Adipose tissue (tissue), 3 donors: Measurements from ENCODE around the gene CEMIP2. TPM values are rescaled to one million over a fixed set of nuclear protein-coding genes. Genes with fewer than 3 reads are reported as not detected.
"Not testable (repeated sequence)": the region's sequence is repeated elsewhere in the genome, so short reads cannot be mapped to it uniquely, and the experiment has no call there.

Experiments
- H3K27ac ChIP-seq: one replicate; pipeline ENCODE4 v1.5.1; 2013; ENCODE audit warnings: low read depth, low read length
- WGBS, 3 donors: extraction: QIAGEN DNeasy Blood & Tissue Kit; methylation state at CpG; one replicate each; pipeline ENCODE4 v1.1.7; 2013; 5-methylcytosine and 5-hydroxymethylcytosine counted together
- polyA plus RNA-seq, 3 donors: library from polyadenylated mRNA; stranded (reverse); fragments of 200-250 nt; gene quantifications; one replicate each; pipeline ENCODE4 v1.2.3, GENCODE V29; 2013
- donor health status: healthy with polysubstance abuse.
- donor health status: Bipolar disorder and iron deficiency.
- donor health status: healthy.

Gene CEMIP2
- polyA plus RNA-seq, 3 donors: 12.4 to 57.5 (median 23.8) TPM

- H3K27ac ChIP-seq: no peak overlapping the region
- WGBS, 3 donors: 65 to 92% (median 87%) methylated on average over 6 of the region's 6 CpGs
Observed at GRCh38 chr9:71729816-71730526, 38.3 kb downstream of the CEMIP2 start.

GRCh38 chr9:71726723-71727122, 41.6 kb downstream of the CEMIP2 start:
- WGBS, 3 donors: 81 to 83% (median 83%) methylated on average over 3 of the region's 3 CpGs
- H3K27ac ChIP-seq: no peak overlapping the region

GRCh38 chr9:71725590-71726338, 42.5 kb downstream of the CEMIP2 start:
- H3K27ac ChIP-seq: no peak overlapping the region
- 47 to 64% (median 59%) methylated on average over 5 of the region's 5 CpGs for WGBS, 3 donors

- H3K27ac ChIP-seq: no peak overlapping the region
Observed at GRCh38 chr9:71721855-71722254, 46.5 kb downstream of the CEMIP2 start.

GRCh38 chr9:71719562-71719961, 48.8 kb downstream of the CEMIP2 start:
- 49 to 61% (median 54%) methylated on average over 5 of the region's 5 CpGs for WGBS, 3 donors

GRCh38 chr9:71719088-71719487, 49.2 kb downstream of the CEMIP2 start:
- H3K27ac ChIP-seq: no peak overlapping the region
- WGBS, 3 donors: 93 to 95% (median 95%) methylated on average over 3 of the region's 3 CpGs

More at GRCh38 chr9:71719562-71719961, 48.8 kb downstream of the CEMIP2 start:
- no peak overlapping the region for H3K27ac ChIP-seq

GRCh38 chr9:71716138-71716909, 52.0 kb downstream of the CEMIP2 start:
- no peak overlapping the region for H3K27ac ChIP-seq
- 90 to 91% (median 91%) methylated on average over 2 of the region's 2 CpGs for WGBS, 3 donors

GRCh38 chr9:71710856-71711255, 57.5 kb downstream of the CEMIP2 start:
- no peak overlapping the region for H3K27ac ChIP-seq

GRCh38 chr9:71710201-71710600, 58.1 kb downstream of the CEMIP2 start:
- WGBS, 3 donors: 68 to 92% (median 88%) methylated on average over 5 of the region's 5 CpGs
- no peak overlapping the region for H3K27ac ChIP-seq

- 94 to 100% (median 94%) methylated on average over 1 of the region's 1 CpG for WGBS, 3 donors
- H3K27ac ChIP-seq: no peak overlapping the region
Observed at GRCh38 chr9:71709384-71709783, 58.9 kb downstream of the CEMIP2 start.

GRCh38 chr9:71706176-71706575, 62.1 kb downstream of the CEMIP2 start:
- WGBS, 3 donors: 54 to 65% (median 57%) methylated on average over 1 of the region's 1 CpG
- no peak overlapping the region for H3K27ac ChIP-seq

- 47 to 86% (median 64%) methylated on average over 1 of the region's 1 CpG for WGBS, 3 donors
- no peak overlapping the region for H3K27ac ChIP-seq
Observed at GRCh38 chr9:71704796-71705195, 63.5 kb downstream of the CEMIP2 start.

- no peak overlapping the region for H3K27ac ChIP-seq
- 89 to 93% (median 90%) methylated on average over 6 of the region's 6 CpGs for WGBS, 3 donors
Observed at GRCh38 chr9:71703172-71703872, 65.0 kb downstream of the CEMIP2 start.

GRCh38 chr9:71697882-71698281, 70.4 kb downstream of the CEMIP2 start:
- H3K27ac ChIP-seq: no peak overlapping the region
- WGBS, 3 donors: 83 to 96% (median 91%) methylated on average over 4 of the region's 4 CpGs

GRCh38 chr9:71694332-71694731, 74.0 kb downstream of the CEMIP2 start:
- WGBS, 3 donors: 96 to 99% (median 97%) methylated on average over 4 of the region's 4 CpGs
- no peak overlapping the region for H3K27ac ChIP-seq

GRCh38 chr9:71693607-71694006, 74.7 kb downstream of the CEMIP2 start:
- WGBS, 3 donors: 93 to 97% (median 95%) methylated on average over 3 of the region's 3 CpGs
- no peak overlapping the region for H3K27ac ChIP-seq

- no peak overlapping the region for H3K27ac ChIP-seq
- 15 to 52% (median 33%) methylated on average over 1 of the region's 1 CpG for WGBS, 3 donors
Observed at GRCh38 chr9:71692337-71692736, 76.0 kb downstream of the CEMIP2 start.

- not testable (repeated sequence) for H3K27ac ChIP-seq
Observed at GRCh38 chr9:71691576-71691975, 76.7 kb downstream of the CEMIP2 start.
